HG03159 (cell line): ENCODE results near the gene SLC1A3.

Experiments
- ATAC-seq: cut with Tn5 transposase; IDR thresholded peaks from one replicate; pipeline ENCODE4 v1.9.1; 2021; ENCODE audit warnings: mild to moderate bottlenecking, moderate library complexity; ENCODE audit not compliant: unreplicated experiment

Gene SLC1A3

DNA sequence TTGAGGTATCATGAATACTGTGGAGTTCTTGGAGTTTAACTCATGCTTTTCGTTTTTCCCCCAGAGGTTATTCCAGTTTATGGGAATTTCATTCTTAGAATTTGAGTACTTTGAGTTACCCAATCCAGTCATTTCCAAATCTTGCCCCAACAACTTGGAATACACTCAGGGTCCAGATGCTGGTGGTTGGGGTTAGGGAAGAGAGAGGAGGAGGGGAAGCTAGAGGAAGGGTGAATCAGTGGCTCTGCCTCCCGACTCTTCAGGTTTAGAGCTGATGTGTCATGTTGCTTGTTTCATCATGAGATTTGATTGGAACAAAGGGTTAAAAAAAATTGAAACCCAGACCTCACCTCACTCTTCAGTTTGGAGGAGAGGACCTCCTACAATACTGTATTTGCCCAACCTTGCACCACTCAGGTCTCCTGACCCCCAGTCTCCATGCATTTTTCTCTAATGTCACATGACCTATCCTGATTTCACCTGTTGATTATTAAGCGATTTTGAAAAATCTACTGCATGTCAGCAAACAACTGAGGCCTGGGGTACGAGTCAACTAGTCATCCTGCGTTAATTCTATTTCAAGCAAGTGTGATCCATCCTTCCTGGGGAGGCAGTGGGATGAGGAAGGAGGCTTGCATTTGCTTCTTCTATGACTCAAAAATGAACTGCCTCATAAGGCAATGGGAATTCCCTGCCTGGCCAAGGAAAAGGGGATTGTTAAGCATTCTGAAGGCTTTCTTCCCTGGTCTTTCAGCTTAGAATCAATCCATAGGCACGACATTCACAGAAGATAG is 6.2 kb upstream of the SLC1A3 start:
- ATAC-seq: no peak

DNA sequence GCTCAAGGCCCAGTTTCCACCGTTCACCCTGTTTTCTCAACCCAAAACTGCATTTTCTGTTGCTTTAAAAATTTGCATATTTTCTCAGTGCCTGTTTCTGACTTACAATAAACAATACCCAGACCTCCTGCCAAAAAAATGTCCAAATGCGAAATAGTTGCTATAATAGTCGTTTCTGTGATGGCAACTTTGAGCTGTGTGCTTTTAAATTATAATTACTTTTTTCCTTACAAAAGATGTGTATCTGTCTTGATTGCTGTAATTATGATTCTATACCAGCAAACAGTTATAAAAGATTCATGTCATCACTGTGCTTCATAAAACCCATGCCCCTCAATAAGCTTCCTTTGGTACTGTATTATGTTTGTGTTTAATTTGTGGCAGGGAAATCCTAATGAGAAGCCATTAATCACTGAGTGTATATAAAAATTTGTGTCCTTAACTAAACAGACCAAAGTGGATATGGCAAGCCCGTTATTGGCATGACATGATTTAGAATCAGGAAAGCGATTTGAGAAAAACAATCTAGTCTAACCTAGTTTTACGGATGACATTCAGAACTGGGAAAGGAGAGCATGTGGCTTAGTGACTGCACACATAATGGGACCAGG is 5.4 kb upstream of the SLC1A3 start:
- no peak for ATAC-seq

DNA sequence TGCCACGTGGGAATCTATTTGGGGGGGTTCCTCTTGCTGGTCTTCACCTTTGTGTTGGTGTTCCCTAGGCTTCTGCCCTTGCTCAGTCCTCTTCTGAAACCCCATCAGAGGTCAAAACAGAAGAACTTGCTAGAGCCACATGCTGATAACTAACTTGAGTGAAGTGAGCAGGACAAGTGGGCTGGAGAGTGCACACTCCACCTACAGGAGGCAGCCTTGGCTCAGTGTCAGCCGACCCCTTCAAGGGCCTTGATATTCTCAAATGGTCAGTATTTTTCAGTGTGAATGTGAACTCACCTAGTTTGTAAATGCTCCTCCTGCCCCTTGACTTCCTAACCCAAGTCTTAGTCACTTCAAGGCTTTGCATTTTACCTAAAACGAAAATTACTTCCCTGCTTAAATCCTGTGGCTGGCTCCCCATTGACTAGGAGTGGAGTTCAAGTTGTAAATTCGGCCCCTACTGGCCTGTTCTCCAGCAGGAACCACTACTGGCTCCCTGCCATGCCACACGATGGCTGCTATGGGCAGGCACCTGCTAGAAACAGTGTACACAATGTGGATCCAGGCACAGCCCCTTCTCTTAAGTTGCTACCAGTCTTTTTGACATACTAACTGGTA is 3.6 kb upstream of the SLC1A3 start:
- no peak for ATAC-seq

DNA sequence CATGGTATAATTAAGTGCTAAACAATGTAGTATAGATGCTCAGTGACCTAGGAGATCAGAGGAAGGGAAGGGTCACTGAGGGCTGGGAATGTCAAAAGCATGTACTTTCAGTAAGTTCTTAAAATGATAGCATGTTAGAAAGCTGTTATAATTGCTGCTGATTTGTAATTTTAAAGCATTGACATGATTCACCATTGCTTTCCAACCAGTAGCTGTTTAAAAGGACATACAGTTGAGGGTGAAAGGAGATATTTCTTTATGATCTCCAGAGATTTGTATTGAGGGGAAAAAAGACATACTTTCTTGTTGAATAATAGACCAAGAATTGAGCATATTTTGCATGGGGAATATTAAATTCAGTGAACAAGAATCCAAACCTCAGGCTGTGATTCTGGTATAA is 1.2 kb upstream of the SLC1A3 start:
- no peak for ATAC-seq

DNA sequence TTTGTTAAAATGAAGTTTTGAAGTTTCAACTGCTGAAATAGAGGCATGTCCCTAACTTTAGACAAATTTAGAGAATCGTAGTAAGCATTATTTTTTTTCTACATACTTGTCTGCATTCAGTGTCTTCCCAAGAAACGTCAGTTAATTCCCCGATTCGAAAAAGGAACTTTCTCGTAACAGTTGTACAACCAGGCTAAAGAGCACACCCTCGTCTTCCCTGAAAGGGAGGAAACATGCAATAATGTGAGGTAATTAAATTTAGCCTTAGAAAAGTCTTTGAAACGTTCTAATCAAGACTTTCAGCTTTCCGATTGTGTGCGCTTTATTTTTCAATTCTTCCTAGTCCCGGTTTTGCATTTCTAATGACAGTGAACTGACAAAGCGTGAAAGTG is 374 bp upstream of the SLC1A3 start:
- no peak for ATAC-seq

DNA sequence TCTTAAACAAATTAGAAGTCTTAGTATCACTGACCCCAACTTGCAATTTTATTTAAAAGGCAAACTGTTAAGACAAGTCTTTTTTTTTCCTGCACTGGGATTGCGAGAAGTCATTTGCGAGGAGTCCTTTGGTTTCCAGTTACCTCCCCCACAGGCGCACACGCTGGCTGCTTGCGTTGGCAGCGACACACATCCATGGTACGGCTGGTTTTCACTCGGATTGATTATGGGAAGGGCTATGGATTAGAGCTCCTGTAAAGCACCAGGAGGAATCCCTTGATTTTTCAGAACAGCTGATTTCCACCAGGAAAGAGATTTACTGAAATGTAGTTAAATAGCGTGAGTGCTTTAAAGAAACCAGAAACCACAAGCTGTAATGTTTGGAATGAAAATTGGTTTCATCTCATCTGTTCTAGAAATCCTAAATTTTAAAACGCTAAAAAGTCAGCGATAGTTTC is 737 bp downstream of the SLC1A3 start:
- ATAC-seq: no peak

DNA sequence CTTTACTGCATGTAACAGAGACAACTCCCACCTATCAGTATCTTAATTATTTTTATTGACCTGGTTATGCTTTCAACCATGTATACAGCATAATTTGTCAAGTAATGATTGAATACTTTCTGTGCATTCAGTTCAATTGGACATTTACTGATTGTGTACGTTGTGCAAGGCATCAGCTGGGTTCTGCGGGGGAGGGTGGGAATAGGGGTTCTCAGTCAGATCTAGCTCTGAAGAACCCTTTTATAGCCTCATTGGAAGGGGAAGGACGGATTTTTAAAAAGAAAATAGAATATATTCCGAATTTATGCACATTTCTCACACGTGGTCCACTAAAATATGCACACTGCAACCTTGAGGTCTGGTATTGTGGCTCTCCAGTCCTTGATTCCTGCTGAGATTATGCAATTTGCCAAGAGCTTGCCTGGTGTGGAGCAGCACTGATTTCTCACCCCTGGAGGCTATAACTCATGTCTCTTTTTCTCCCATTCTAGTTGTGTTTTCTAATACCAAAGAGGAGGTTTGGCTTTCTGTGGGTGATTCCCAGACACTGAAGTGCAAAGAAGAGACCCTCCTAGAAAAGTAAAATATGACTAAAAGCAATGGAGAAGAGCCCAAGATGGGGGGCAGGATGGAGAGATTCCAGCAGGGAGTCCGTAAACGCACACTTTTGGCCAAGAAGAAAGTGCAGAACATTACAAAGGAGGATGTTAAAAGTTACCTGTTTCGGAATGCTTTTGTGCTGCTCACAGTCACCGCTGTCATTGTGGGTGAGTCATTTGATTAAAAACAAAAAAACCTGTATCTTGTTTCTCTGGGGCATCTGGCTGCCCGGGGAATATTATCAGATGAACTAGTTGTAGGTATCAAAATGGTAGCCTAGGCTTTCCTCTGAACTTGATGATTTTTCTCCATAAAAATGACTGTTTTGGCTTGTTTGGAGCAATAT is 1.7 kb downstream of the SLC1A3 start:
- ATAC-seq: no peak

DNA sequence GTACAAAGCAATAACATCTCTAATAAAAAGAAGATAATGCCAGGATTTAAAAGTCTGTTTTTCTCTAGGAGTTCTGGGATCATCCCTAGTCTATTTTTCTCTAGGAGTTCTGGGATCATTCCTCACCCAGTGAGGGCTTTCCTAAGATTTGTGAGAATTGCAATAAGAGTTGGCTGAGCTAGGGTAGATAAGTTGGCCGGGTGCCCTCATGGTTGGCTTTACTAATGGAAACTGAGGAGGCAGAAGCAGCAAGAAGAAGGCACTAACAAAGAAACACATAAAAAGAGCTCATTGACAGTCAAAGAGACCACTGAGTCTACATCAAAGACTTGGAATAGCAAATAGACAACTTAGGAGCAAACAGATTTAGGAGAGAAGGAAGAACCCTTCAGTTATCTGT is 4.2 kb downstream of the SLC1A3 start:
- no peak for ATAC-seq

DNA sequence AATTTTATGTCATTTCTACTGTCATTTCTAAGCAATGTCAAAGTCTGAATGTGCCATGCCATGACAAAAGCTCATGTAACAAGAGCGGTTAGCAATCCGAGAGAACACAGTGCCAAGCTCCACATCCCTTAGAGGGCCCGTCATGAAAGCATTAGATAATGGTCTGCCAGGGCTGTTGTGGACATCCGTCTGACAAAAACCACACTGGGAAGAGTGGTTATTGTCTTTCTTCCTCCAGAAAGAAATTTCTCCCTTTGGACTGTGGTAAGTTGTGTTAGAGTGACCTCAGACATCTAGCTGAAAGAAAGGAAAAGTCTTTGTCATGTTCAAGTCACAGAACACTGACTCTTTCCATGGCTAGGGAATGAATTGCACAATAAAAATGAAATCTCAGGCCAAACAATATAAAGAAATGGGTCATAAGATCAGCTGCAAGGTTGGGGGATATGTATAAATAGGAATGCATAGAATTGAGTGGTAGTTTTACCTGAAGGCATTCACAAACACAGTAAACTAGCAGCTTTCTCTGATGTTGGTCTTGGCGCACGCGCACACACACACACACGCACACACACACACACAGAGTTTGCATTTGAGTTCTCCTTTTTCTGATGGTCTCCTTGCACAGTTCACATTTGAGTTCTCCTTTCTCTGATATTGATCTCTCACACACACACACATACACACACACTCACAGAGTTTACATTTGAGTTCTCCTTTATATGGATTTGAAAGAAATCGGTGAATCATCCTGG is 5.3 kb downstream of the SLC1A3 start:
- no peak for ATAC-seq

DNA sequence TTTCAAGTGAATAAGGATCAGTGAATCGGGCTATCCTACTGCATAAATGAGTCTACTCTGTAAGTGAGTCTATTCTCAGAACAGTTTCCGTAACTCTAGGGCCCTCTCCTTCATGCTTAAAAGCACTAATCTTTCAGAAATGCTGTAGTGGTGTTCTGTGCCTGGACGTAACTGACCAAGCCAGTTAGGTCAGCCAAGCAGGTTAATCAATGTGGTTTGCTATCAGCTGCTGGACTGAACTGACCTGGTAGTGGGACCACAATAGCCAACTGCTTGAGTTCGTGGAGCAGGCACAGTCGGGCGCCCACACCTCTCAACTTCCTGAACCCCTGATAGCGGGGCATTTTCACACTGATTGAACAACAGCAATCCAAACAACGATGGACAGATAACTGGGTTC is 6.8 kb downstream of the SLC1A3 start:
- no peak for ATAC-seq

DNA sequence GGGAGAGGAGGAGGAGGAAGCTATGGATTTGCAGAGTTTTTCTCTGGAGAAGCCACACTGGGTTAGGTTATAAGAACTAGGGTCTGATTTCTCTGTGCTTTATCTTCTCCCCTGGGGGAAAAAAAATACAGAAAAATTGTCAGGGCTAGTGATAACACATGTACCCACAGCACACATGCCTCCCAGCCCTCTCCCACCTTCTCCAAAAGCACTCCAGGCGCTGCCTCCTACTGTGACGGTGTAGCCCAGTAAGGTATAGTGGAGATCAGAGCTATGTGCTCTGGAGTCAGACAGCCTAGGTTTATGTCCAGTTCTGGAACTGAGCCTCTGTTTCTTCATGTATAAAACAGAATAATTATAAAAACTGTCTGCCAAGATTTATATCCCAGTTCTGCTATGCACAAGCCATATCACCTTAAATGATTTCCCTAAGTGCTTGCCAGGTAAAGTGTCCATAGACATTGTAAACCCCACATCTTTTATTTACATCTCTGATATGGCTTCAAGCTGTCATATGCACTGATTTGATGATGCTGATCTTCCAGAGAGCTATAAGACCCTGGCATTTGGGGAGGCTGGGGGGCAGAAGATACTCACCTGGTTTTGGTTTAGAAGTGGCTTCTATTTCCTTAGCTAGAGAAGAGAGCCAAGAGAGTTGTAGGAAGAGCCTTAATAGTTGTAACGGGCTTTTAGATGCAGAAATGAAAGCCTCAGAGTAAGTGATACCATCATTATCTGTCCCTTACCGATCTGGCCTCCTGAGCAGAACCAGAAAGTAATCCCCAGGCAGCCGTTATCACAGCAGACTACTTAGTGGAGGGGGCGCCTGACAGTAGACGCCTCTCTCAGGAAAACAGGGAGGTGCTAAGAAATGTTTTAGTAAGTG is 7.6 kb downstream of the SLC1A3 start:
- ATAC-seq: no peak

DNA sequence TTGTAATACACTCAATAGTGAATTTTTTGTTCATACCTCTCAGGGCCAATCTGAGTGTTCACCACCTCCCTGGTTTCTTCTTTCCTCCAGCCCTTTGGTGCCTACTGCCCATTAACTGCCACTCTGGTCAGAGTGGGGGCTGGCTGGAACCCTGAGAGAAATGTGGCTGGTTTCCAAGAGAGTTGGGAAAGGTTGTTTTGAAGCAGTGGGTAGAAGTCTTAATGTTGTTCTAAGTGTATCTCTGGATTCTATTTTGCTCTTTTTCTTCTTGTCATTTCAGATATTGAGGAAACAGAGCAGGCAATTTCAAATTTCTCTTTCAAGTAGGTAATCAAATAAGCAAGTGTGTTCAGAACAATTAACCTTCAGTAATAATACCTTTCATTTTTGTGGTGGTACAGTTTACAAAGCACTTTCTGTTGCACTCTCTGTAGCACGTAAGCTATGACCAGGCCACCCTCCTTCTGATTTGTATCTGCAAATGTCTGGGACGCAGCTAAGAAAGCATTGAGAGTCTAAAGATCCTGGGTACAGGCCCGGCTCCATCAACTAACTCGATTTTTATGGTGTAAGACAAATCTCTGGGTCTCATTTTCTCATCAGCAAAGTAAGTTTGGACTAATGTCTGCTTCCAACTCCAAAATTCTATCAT is 8.4 kb downstream of the SLC1A3 start:
- no peak for ATAC-seq

DNA sequence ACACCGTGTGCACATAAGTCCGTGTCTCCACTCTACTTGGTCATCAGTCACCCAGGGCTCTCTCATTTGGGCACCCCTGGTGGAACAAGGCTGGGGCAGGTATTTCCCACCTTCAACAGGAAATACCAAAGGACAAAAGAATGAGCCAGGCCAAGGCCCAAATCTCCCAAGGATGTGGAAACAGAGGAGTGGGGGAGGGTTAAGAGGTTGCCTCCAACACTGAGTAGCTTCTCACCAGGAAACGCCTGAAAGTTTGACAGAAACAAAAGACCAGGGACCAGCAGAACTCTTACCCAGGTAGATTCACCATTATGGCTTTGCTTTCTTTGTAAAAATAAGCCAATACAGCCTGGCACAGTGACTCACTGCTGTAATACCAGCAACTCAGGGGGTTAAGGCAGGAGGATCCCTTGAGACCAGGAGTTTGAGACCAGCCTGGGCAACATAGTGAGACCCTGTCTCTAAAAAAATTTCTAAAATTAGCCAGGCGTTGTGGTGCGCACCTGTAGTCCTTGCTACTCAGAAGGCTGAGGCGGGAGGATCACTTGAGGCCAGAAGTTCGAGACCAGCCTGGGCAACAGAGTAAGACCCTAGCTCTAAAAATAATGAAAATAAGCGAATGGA is 12.7 kb downstream of the SLC1A3 start:
- ATAC-seq: no peak

DNA sequence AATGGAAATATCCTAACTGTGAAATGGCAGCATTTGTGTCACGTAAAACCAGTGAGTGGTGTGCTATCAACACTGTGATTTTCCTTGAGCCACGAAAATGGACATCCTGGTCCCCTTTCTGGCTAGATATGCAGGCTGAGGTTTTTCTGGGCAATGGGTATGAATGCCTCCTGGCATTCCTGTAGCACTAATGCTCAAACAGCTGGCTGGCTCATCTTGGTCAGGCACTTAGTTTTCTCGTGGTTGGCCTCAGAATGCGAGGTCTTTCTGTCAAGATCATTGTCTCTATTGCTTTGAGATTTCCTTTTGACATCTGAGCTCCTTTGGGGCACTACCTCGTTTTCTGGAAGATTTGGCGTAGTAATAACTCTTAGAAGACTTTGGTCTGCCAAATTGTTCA is 15.6 kb downstream of the SLC1A3 start:
- no peak for ATAC-seq

DNA sequence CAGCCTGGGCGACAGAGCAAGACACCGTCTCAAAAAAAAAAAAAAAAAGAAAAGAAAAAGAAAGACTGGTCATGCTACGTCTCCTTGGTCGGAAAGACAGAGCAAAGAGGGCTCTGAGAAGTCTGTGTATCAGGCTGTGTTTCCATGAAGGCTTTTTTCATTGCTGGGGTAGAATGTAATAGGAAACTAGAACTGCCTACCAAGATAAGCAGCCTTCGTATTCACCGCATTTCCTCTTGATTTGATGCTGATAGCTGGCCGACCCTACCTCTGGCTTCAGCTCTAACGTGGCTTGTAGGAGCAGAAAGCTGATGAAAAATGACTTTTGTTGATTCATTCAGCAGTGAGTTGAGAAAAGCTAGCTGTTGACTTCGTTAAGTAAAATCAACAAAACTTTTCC is 17.4 kb downstream of the SLC1A3 start:
- ATAC-seq: no peak

DNA sequence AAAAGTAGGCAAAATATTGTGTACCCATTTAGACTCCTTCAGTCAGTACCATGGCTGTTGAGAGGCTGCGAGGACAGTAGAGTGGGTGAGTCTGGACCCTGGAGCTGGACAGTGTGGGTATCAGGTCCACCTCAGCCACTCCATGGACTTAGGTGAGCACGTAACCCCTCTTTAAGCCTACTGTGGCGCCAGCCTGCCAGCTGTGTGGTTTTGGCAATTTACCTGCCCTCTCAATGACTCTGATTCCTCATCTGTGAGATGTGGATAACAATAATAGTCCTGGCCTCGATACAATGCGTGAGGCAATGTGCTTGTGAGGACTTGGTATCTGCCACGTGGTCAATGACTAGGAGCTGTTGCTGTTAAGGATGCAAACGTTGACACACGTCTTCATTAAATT is 17.9 kb downstream of the SLC1A3 start:
- no peak for ATAC-seq

DNA sequence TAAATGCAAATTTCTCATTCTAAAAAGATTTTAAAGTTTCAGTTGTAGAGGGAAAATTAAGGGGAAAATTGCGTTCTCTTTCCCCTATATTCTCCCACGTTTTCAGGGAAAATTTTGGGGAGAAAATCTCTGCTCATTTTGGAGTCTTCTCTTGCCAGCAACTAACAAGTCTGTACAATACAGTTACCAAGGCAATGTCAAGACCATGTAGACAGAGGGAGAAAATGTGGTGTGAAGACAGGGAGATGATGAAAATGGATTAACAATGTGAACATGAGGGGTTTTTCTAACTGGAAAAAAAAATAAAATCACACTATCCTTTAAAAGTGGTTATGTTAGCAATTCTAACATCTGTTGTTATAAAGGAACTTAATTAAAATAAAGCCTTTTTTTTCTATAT is 22.3 kb downstream of the SLC1A3 start:
- no peak for ATAC-seq

DNA sequence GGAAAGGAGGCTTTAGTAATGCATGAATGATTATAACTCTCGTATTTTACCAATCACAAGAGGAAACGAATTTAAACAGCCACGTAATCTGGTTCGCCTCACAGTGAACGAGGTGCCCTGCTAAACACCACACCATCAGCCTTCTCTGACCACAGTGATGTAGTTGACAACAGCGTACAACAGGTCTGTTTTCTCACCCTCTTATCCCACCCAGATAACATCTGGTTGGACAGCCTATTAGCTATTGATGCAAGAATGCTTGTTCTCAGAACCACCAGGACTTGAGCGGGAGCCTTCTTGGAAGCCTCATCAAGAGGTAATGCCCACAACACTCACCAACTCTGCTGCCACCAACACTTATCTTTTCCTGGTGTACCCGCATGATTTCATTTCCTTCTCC is 23.3 kb downstream of the SLC1A3 start:
- ATAC-seq: no peak
